Stimulated activated CD8-positive, alpha-beta memory T cell treated with anti-CD3 and anti-CD28 coated beads, Interleukin-2, amount 100 ng/mL, for 1 hour (primary cell): ENCODE data around the gene HEPN1.

Source experiments
- DNase-seq, 2 donors: peaks; one replicate each; pipeline ENCODE4 v3.0.0-alpha.2; 2020; ENCODE audit warnings: low read depth in 2 of 2

The HEPN1 gene

GRCh38 chr11:124899383-124900145, 19.5 kb upstream of the HEPN1 start:
- no peak for DNase-seq

GRCh38 chr11:124900464-124900863, 18.6 kb upstream of the HEPN1 start:
- DNase-seq: no peak

GRCh38 chr11:124902616-124903015, 16.4 kb upstream of the HEPN1 start:
- DNase-seq: no peak

GRCh38 chr11:124915541-124916369, 3.3 kb upstream of the HEPN1 start:
- DNase-seq: no peak

GRCh38 chr11:124916370-124916710, 2.7 kb upstream of the HEPN1 start:
- no peak for DNase-seq

GRCh38 chr11:124917115-124917637, 1.9 kb upstream of the HEPN1 start:
- DNase-seq: no peak

GRCh38 chr11:124919898-124920297, 848 bp downstream of the HEPN1 start:
- no peak for DNase-seq

- DNase-seq: no peak
Observed at GRCh38 chr11:124920356-124920755, 1.3 kb downstream of the HEPN1 start.

- peak; percentile 62 to 65 for DNase-seq
Observed at GRCh38 chr11:124920870-124921609, 2.0 kb downstream of the HEPN1 start.

GRCh38 chr11:124922831-124923230, 3.8 kb downstream of the HEPN1 start:
- no peak for DNase-seq

GRCh38 chr11:124923296-124923695, 4.2 kb downstream of the HEPN1 start:
- no peak for DNase-seq

- no peak for DNase-seq
Observed at GRCh38 chr11:124928942-124929665, 10.1 kb downstream of the HEPN1 start.

- no peak for DNase-seq
Observed at GRCh38 chr11:124930799-124931198, 11.7 kb downstream of the HEPN1 start.

- no peak for DNase-seq
Observed at GRCh38 chr11:124934862-124935547, 16.0 kb downstream of the HEPN1 start.

- no peak for DNase-seq
Observed at GRCh38 chr11:124935548-124936514, 16.8 kb downstream of the HEPN1 start, which contains the start of gene HEPACAM. TSS of gene HEPACAM (minus strand) at chr11:124936047. CDS start at chr11:124936006, 41 bp downstream.

- DNase-seq: no peak
Observed at GRCh38 chr11:124937336-124937935, 18.4 kb downstream of the HEPN1 start.

- no peak for DNase-seq
Observed at GRCh38 chr11:124938206-124938765, 19.2 kb downstream of the HEPN1 start.

- no peak for DNase-seq
Observed at GRCh38 chr11:124938970-124939369, 19.9 kb downstream of the HEPN1 start.

GRCh38 chr11:124941703-124942102, 22.7 kb downstream of the HEPN1 start:
- DNase-seq: no peak
